SU-DHL-6 (cell line): ENCODE data around the gene PDZRN3.

Source experiments
- EZH2phosphoT487 ChIP-seq: fragments of 200-600 bp; sonication (generic), shearing (Covaris generic); conservative IDR thresholded peaks from 2 replicates; pipeline ENCODE4 v1.6.1; 2018; ENCODE audit warnings: mild to moderate bottlenecking, antibody characterized with exemption, low read length, moderate library complexity, mixed read lengths
- TF ChIP-seq, protein P1 (sequence below): fragments of 200-600 bp; sonication (generic); IDR thresholded peaks from one replicate; pipeline ENCODE4 v1.5.1; 2017; ENCODE audit warnings: antibody characterized with exemption, mild to moderate bottlenecking, low read length, moderate library complexity; ENCODE audit not compliant: insufficient read depth, poor library complexity, severe bottlenecking

DNA sequence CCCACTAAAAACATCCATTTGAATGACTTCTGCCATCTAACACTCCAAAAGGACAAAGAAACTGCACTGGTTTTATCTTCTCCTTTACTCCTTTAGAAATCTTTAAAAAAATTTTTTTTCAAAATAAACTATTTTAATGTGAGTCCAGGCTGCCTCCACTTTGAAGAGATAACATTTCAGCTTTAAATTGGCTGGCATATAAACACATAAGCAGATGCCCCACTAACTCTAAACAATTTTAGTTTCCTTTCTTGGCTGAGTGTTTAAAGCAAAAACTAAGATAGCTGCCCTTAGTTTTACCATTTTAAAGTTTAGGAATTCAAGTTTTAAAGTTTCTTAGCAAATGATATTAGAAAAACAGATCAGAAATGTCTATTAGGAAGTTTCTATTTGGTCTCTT, 39.9 kb downstream of the PDZRN3 start:
- TF ChIP-seq, protein P1, sequence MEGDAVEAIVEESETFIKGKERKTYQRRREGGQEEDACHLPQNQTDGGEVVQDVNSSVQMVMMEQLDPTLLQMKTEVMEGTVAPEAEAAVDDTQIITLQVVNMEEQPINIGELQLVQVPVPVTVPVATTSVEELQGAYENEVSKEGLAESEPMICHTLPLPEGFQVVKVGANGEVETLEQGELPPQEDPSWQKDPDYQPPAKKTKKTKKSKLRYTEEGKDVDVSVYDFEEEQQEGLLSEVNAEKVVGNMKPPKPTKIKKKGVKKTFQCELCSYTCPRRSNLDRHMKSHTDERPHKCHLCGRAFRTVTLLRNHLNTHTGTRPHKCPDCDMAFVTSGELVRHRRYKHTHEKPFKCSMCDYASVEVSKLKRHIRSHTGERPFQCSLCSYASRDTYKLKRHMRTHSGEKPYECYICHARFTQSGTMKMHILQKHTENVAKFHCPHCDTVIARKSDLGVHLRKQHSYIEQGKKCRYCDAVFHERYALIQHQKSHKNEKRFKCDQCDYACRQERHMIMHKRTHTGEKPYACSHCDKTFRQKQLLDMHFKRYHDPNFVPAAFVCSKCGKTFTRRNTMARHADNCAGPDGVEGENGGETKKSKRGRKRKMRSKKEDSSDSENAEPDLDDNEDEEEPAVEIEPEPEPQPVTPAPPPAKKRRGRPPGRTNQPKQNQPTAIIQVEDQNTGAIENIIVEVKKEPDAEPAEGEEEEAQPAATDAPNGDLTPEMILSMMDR: no peak
- TF ChIP-seq EZH2phosphoT487: no peak
